NCI-H2196 treated with DMSO at 0.1 percent for 48 hours (cell line): ENCODE data around the gene CEP55.
"Not testable (repeated sequence)": the region's sequence is repeated elsewhere in the genome, so short reads cannot be mapped to it uniquely, and the experiment has no call there.

Source experiments
- DNase-seq: peaks from one replicate; lab custom pipeline; 2025; ENCODE audit not compliant: unreplicated experiment; lab: John Stamatoyannopoulos, UW

The CEP55 gene

GRCh38 chr10:93505075-93505474, 8.7 kb downstream of the CEP55 start:
- no peak for DNase-seq

GRCh38 chr10:93509816-93510215, 13.4 kb downstream of the CEP55 start:
- DNase-seq = no peak

- no peak for DNase-seq
These were observed 16.2 kb downstream of the CEP55 start for GRCh38 chr10:93512565-93512964.

- no peak for DNase-seq
These were observed 16.7 kb downstream of the CEP55 start for GRCh38 chr10:93513091-93513490.

GRCh38 chr10:93514521-93514920, 18.1 kb downstream of the CEP55 start:
- no peak for DNase-seq

GRCh38 chr10:93515071-93516005, 18.9 kb downstream of the CEP55 start:
- no peak for DNase-seq

GRCh38 chr10:93516006-93516380, 19.6 kb downstream of the CEP55 start:
- DNase-seq = no peak

GRCh38 chr10:93518531-93518930, 22.1 kb downstream of the CEP55 start:
- DNase-seq = no peak

- DNase-seq = no peak
These were observed 38.9 kb downstream of the CEP55 start for GRCh38 chr10:93535293-93535692.

GRCh38 chr10:93540871-93541270, 44.5 kb downstream of the CEP55 start:
- not testable (repeated sequence) for DNase-seq

GRCh38 chr10:93541402-93542357, 45.3 kb downstream of the CEP55 start:
- DNase-seq = no peak

GRCh38 chr10:93542358-93542791, 46.0 kb downstream of the CEP55 start:
- no peak for DNase-seq

- not testable (repeated sequence) for DNase-seq
These were observed 50.6 kb downstream of the CEP55 start for GRCh38 chr10:93546995-93547394.

- no peak for DNase-seq
These were observed 51.1 kb downstream of the CEP55 start for GRCh38 chr10:93547522-93547921.

GRCh38 chr10:93548376-93549071, 52.1 kb downstream of the CEP55 start:
- no peak for DNase-seq

- DNase-seq = no peak
These were observed 54.2 kb downstream of the CEP55 start for GRCh38 chr10:93550606-93551005.

GRCh38 chr10:93552780-93553179, 56.4 kb downstream of the CEP55 start:
- DNase-seq = no peak

GRCh38 chr10:93553482-93554315, 57.3 kb downstream of the CEP55 start:
- no peak for DNase-seq

- DNase-seq = no peak
These were observed 57.9 kb downstream of the CEP55 start for GRCh38 chr10:93554316-93554663.

GRCh38 chr10:93554760-93555432, 58.5 kb downstream of the CEP55 start:
- DNase-seq = no peak
